ENCODE data around the gene RTN4IP1.
"Not testable (repeated sequence)": the region's sequence is repeated elsewhere in the genome, so short reads cannot be mapped to it uniquely, and the experiment has no call there.

RTN4IP1 gene

GRCh38 chr6:106588937-106589336, 40.4 kb downstream of the RTN4IP1 start:
- not testable (repeated sequence) for H3K4me3 ChIP-seq (ENCODE audit: low read length); H3K9me3 ChIP-seq (ENCODE audit: control insufficient read depth, insufficient read depth, low read length)
- WGBS (ENCODE audit: insufficient coverage, insufficient read length) = no CpG with 5 or more reads among the region's 5 CpGs

GRCh38 chr6:106586815-106587415, 42.4 kb downstream of the RTN4IP1 start:
- no peak overlapping the region for H3K27ac ChIP-seq (ENCODE audit: low read length)
- H3K9me3 ChIP-seq (ENCODE audit: control insufficient read depth, insufficient read depth, low read length) = no peaks in the 10 kb centered on the region
- H3K4me1 ChIP-seq (ENCODE audit: control insufficient read depth, insufficient read depth, low read length) = no peaks in the 10 kb centered on the region
- DNase-seq (ENCODE audit: low read depth, low spot score) = no peak
- no CpG with 5 or more reads among the region's 4 CpGs for WGBS (ENCODE audit: insufficient coverage, insufficient read length)
- no peak overlapping the region for H3K4me3 ChIP-seq (ENCODE audit: low read length)
- H3K36me3 ChIP-seq (ENCODE audit: control insufficient read depth, insufficient read depth, low read length) = no peaks in the 10 kb centered on the region
- H3K27me3 ChIP-seq (ENCODE audit: control insufficient read depth, insufficient read depth, low read length) = no peaks in the 10 kb centered on the region

More at GRCh38 chr6:106588937-106589336, 40.4 kb downstream of the RTN4IP1 start:
- H3K4me1 ChIP-seq (ENCODE audit: control insufficient read depth, insufficient read depth, low read length); H3K36me3 ChIP-seq (ENCODE audit: control insufficient read depth, insufficient read depth, low read length); H3K27ac ChIP-seq (ENCODE audit: low read length); DNase-seq (ENCODE audit: low read depth, low spot score); H3K27me3 ChIP-seq (ENCODE audit: control insufficient read depth, insufficient read depth, low read length): not testable (repeated sequence)

- no peaks in the 10 kb centered on the region for H3K27me3 ChIP-seq (ENCODE audit: control insufficient read depth, insufficient read depth, low read length)
- no CpG with 5 or more reads among the region's 1 CpG for WGBS (ENCODE audit: insufficient coverage, insufficient read length)
- H3K4me1 ChIP-seq (ENCODE audit: control insufficient read depth, insufficient read depth, low read length) = no peaks in the 10 kb centered on the region
- no peaks in the 10 kb centered on the region for H3K9me3 ChIP-seq (ENCODE audit: control insufficient read depth, insufficient read depth, low read length)
- H3K36me3 ChIP-seq (ENCODE audit: control insufficient read depth, insufficient read depth, low read length) = no peaks in the 10 kb centered on the region
- no peak overlapping the region for H3K4me3 ChIP-seq (ENCODE audit: low read length)
- DNase-seq (ENCODE audit: low read depth, low spot score) = no peak
- H3K27ac ChIP-seq (ENCODE audit: low read length) = no peak overlapping the region
Measured at GRCh38 chr6:106581468-106581867, 47.8 kb downstream of the RTN4IP1 start.

GRCh38 chr6:106579281-106579680, 50.0 kb downstream of the RTN4IP1 start:
- no CpG with 5 or more reads among the region's 2 CpGs for WGBS (ENCODE audit: insufficient coverage, insufficient read length)
- no peak overlapping the region for H3K27ac ChIP-seq (ENCODE audit: low read length)
- no peaks in the 10 kb centered on the region for H3K4me1 ChIP-seq (ENCODE audit: control insufficient read depth, insufficient read depth, low read length)
- no peaks in the 10 kb centered on the region for H3K9me3 ChIP-seq (ENCODE audit: control insufficient read depth, insufficient read depth, low read length)
- no peak overlapping the region for H3K4me3 ChIP-seq (ENCODE audit: low read length)
- no peak for DNase-seq (ENCODE audit: low read depth, low spot score)
- H3K36me3 ChIP-seq (ENCODE audit: control insufficient read depth, insufficient read depth, low read length) = no peaks in the 10 kb centered on the region
- H3K27me3 ChIP-seq (ENCODE audit: control insufficient read depth, insufficient read depth, low read length) = no peaks in the 10 kb centered on the region

DNA sequence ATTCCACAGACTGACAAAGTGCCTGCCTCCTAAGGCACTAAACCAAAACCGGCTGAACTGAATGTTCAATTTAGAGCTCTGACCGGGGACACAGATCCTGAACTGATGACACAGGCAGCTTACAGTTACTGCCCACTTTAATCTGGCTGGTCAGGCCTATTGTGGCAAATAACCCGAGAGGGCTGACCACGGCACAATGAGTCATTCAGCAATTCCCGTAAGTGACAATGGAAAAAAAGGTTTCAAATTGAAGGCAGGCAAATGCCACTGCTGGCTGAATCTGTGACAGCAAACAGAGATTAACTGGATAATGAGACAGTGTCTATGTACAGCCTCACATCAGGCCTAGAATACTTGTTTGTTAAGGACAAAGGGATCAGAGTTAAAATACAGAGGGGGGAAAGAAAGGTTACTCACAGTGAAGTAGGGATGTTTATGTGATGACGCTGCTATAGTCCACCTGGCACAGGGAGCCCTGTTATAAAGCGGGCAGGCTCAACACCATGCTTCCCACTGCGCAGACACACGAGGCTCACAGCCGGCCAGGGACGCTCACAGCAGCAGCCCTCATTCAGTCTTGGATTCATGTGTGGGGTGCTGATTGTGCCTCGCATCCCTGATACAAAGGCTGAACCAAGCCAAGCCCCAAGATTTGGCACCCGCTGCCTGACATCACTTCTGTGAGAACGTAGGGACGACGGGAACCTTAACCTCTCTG, 54.4 kb downstream of the RTN4IP1 start:
- Histone ChIP-seq H3K27me3 (ENCODE audit: control insufficient read depth, insufficient read depth, low read length) (no peaks in the 10 kb centered on the region), H3K9me3 (ENCODE audit: control insufficient read depth, insufficient read depth, low read length) (no peaks in the 10 kb centered on the region), H3K27ac (ENCODE audit: low read length) (no peak overlapping the region), H3K4me3 (ENCODE audit: low read length) (no peak overlapping the region), H3K4me1 (ENCODE audit: control insufficient read depth, insufficient read depth, low read length) (no peaks in the 10 kb centered on the region), H3K36me3 (ENCODE audit: control insufficient read depth, insufficient read depth, low read length) (no peaks in the 10 kb centered on the region)
- WGBS (ENCODE audit: insufficient coverage, insufficient read length) = no CpG with 5 or more reads among the region's 16 CpGs
- DNase-seq (ENCODE audit: low read depth, low spot score) = no peak

- no peaks in the 10 kb centered on the region for H3K27me3 ChIP-seq (ENCODE audit: control insufficient read depth, insufficient read depth, low read length)
- no peak for DNase-seq (ENCODE audit: low read depth, low spot score)
- no peak overlapping the region for H3K4me3 ChIP-seq (ENCODE audit: low read length)
- H3K9me3 ChIP-seq (ENCODE audit: control insufficient read depth, insufficient read depth, low read length) = no peaks in the 10 kb centered on the region
- H3K4me1 ChIP-seq (ENCODE audit: control insufficient read depth, insufficient read depth, low read length) = no peaks in the 10 kb centered on the region
- H3K36me3 ChIP-seq (ENCODE audit: control insufficient read depth, insufficient read depth, low read length) = 0 out of 2 replicates have a peak, but pooled peaks cover 2% of the 10 kb centered on the region
- no peak overlapping the region for H3K27ac ChIP-seq (ENCODE audit: low read length)
- no CpG with 5 or more reads among the region's 6 CpGs for WGBS (ENCODE audit: insufficient coverage, insufficient read length)
Measured at GRCh38 chr6:106572875-106573585, 56.3 kb downstream of the RTN4IP1 start.

DNA sequence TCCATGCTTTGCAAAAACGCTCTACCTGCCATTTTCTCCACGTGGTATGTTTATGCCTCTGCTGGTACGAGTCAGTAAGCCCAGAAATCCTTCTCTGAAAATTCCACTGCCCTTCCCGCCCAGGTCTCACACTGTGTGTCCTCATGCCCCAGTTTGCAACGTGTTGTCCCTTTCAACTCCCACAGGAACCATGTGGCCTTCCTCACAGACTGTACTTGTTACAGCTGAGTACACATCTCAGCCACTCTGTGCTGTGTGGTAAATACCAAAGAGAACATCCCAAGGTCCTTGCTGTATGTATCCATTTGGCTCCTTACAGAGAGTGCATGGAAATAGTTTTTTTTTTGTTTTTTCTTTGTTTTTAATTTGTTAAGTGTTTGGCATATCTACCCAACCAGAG, 56.9 kb downstream of the RTN4IP1 start:
- Histone ChIP-seq H3K9me3 (ENCODE audit: control insufficient read depth, insufficient read depth, low read length) (no peaks in the 10 kb centered on the region), H3K4me1 (ENCODE audit: control insufficient read depth, insufficient read depth, low read length) (no peaks in the 10 kb centered on the region), H3K27me3 (ENCODE audit: control insufficient read depth, insufficient read depth, low read length) (no peaks in the 10 kb centered on the region), H3K27ac (ENCODE audit: low read length) (no peak overlapping the region), H3K4me3 (ENCODE audit: low read length) (no peak overlapping the region), H3K36me3 (ENCODE audit: control insufficient read depth, insufficient read depth, low read length) (0 out of 2 replicates have a peak, but pooled peaks cover 2% of the 10 kb centered on the region)
- no peak for DNase-seq (ENCODE audit: low read depth, low spot score)
- WGBS (ENCODE audit: insufficient coverage, insufficient read length) = no CpG with 5 or more reads among the region's 5 CpGs

DNA sequence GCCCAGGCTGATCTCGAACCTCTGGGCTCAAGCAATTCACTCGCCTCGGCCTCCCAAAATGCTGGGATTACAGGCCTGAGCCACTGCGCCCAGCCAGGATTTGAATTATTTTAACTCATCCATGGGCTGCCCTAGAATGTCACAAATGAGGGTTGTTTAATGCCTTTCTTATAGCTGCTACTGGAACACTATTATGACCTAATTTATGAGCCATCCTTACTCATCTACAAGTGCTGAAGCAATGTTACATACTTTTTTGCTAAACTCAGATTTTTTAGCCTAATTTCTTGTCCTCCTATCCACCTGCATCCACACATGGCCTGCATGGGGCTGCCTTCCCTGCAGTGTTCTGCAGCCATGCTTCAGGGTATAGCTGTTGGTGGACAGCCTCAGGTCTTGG, 59.9 kb downstream of the RTN4IP1 start:
- H3K27ac ChIP-seq (ENCODE audit: low read length) = no peak overlapping the region
- H3K36me3 ChIP-seq (ENCODE audit: control insufficient read depth, insufficient read depth, low read length) = 0 out of 2 replicates have a peak, but pooled peaks cover 2% of the 10 kb centered on the region
- H3K27me3 ChIP-seq (ENCODE audit: control insufficient read depth, insufficient read depth, low read length) = no peaks in the 10 kb centered on the region
- H3K4me3 ChIP-seq (ENCODE audit: low read length) = no peak overlapping the region
- WGBS (ENCODE audit: insufficient coverage, insufficient read length) = no CpG with 5 or more reads among the region's 4 CpGs
- H3K4me1 ChIP-seq (ENCODE audit: control insufficient read depth, insufficient read depth, low read length) = no peaks in the 10 kb centered on the region
- DNase-seq (ENCODE audit: low read depth, low spot score) = no peak
- no peaks in the 10 kb centered on the region for H3K9me3 ChIP-seq (ENCODE audit: control insufficient read depth, insufficient read depth, low read length)

- WGBS (ENCODE audit: insufficient coverage, insufficient read length) = no CpG with 5 or more reads among the region's 2 CpGs
- Histone ChIP-seq H3K27me3 (ENCODE audit: control insufficient read depth, insufficient read depth, low read length) (no peaks in the 10 kb centered on the region), H3K9me3 (ENCODE audit: control insufficient read depth, insufficient read depth, low read length) (no peaks in the 10 kb centered on the region), H3K4me3 (ENCODE audit: low read length) (no peak overlapping the region), H3K4me1 (ENCODE audit: control insufficient read depth, insufficient read depth, low read length) (no peaks in the 10 kb centered on the region), H3K36me3 (ENCODE audit: control insufficient read depth, insufficient read depth, low read length) (0 out of 2 replicates have a peak, but pooled peaks cover 2% of the 10 kb centered on the region), H3K27ac (ENCODE audit: low read length) (no peak overlapping the region)
- DNase-seq (ENCODE audit: low read depth, low spot score) = no peak
Measured at GRCh38 chr6:106568530-106568929, 60.8 kb downstream of the RTN4IP1 start.

DNA sequence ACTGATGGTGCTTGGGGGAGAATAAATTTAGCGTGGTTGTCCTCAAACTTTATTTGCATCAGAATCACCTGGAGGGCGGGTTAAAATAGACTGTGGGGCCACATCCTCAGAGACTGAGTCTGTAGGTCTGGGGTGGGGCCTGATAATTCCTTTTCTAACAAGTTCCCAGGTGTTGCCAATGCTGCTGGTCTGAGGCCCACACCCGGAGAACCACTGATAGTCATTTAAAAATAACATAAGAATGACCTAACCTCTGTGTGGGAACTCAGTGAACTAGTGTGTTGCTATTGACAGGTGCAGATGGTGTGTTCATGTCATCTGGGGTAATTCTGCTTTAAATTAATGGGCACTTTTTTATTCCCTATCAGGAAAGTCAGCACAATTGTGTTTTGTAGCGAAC, 64.8 kb downstream of the RTN4IP1 start:
- H3K4me1 ChIP-seq (ENCODE audit: control insufficient read depth, insufficient read depth, low read length) = no peaks in the 10 kb centered on the region
- WGBS (ENCODE audit: insufficient coverage, insufficient read length) = no CpG with 5 or more reads among the region's 4 CpGs
- DNase-seq (ENCODE audit: low read depth, low spot score) = no peak
- H3K36me3 ChIP-seq (ENCODE audit: control insufficient read depth, insufficient read depth, low read length) = no peaks in the 10 kb centered on the region
- H3K27ac ChIP-seq (ENCODE audit: low read length) = no peak overlapping the region
- H3K9me3 ChIP-seq (ENCODE audit: control insufficient read depth, insufficient read depth, low read length) = no peaks in the 10 kb centered on the region
- H3K4me3 ChIP-seq (ENCODE audit: low read length) = no peak overlapping the region
- H3K27me3 ChIP-seq (ENCODE audit: control insufficient read depth, insufficient read depth, low read length) = no peaks in the 10 kb centered on the region

Data from iPS DF 6.9 (cell line).